Measurements from ENCODE around the gene THAP10. TPM values are rescaled to one million over a fixed set of nuclear protein-coding genes. Genes with fewer than 3 reads are reported as not detected.

THAP10 gene
- total RNA-seq, 1 experiment from 2014 or later = 2.5 TPM

GRCh38 chr15:70863450-70864218, 28.6 kb downstream of the THAP10 start:
- no peak overlapping the region for H2AFZ ChIP-seq (ENCODE audit: low read length)
- no peak overlapping the region for H4K5ac ChIP-seq (ENCODE audit: insufficient read length, low read depth, low read length)
- H2BK12ac ChIP-seq (ENCODE audit: insufficient read length, low read depth, low read length) = no peak overlapping the region
- no peak overlapping the region for H3K18ac ChIP-seq (ENCODE audit: insufficient read length, low read depth, low read length)
- no peaks in the 10 kb centered on the region for H3K79me2 ChIP-seq (ENCODE audit: insufficient read depth, low read length)
- no peak overlapping the region for H2AK5ac ChIP-seq (ENCODE audit: insufficient read length, low read length)
- H3K4me1 Mint-ChIP-seq = peaks cover 0 to 4% of the 10 kb centered on the region in 2 experiments; a peak in 1 of 4 replicates
- H2BK15ac ChIP-seq (ENCODE audit: low read depth, low read length) = no peak overlapping the region
- H3K9me3 Mint-ChIP-seq = no peaks in the 10 kb centered on the region
- H3K27me3 Mint-ChIP-seq (ENCODE audit: low read depth) = peaks cover 2% of the 10 kb centered on the region
- H3K4me3 Mint-ChIP-seq = no peak overlapping the region
- no peak overlapping the region for H3K9ac ChIP-seq (ENCODE audit: extremely low read depth, insufficient read length, low read length)
- H3T11ph ChIP-seq (ENCODE audit: low read length) = no peak overlapping the region
- H3K23me2 ChIP-seq (ENCODE audit: insufficient read length, low read depth, low read length, poor library complexity, severe bottlenecking) = no peaks in the 10 kb centered on the region
- no peak overlapping the region for H3K27ac ChIP-seq (ENCODE audit: insufficient read length, low read depth, low read length)
- no peak overlapping the region for H4K91ac ChIP-seq (ENCODE audit: insufficient read length, low read depth, low read length)
- no peak overlapping the region for H2BK20ac ChIP-seq (ENCODE audit: low read depth, low read length, poor library complexity, severe bottlenecking)
- H3K9me3 ChIP-seq (ENCODE audit: control insufficient read depth, low read depth, low read length) = no peaks in the 10 kb centered on the region
- no peak overlapping the region for H2BK5ac ChIP-seq (ENCODE audit: insufficient read length, low read length)
- H2BK120ac ChIP-seq (ENCODE audit: low read depth, low read length, poor library complexity, severe bottlenecking) = no peak overlapping the region
- H3K36me3 Mint-ChIP-seq (ENCODE audit: insufficient read depth in 1 of 3, low read depth in 3 of 3) = no peaks in the 10 kb centered on the region
- no peak overlapping the region for H3K27ac Mint-ChIP-seq
- H3K4me2 ChIP-seq (ENCODE audit: insufficient read depth, insufficient read length, low read length) = no peak overlapping the region
- H3K27me3 ChIP-seq (ENCODE audit: insufficient read depth, low read length) = no peaks in the 10 kb centered on the region
- no peak overlapping the region for H3K23ac ChIP-seq (ENCODE audit: insufficient read length, low read depth, low read length)
- no peak for TF ChIP-seq CTCF (conservative IDR thresholded peaks at IDR 0.05)
- H4K20me1 ChIP-seq (ENCODE audit: control insufficient read depth, insufficient read depth, insufficient read length) = no peaks in the 10 kb centered on the region
- DNase-seq = no peak
- H3K56ac ChIP-seq (ENCODE audit: insufficient read length, low read depth, low read length) = no peak overlapping the region
- H3K79me1 ChIP-seq (ENCODE audit: insufficient read depth, low read depth, low read length, poor library complexity, severe bottlenecking) = no peaks in the 10 kb centered on the region
- H3K4me1 ChIP-seq (ENCODE audit: insufficient read depth, low read length) = no peaks in the 10 kb centered on the region
- H3K4ac ChIP-seq (ENCODE audit: low read depth, low read length) = no peak overlapping the region
- no peak overlapping the region for H4K8ac ChIP-seq (replicated peaks; ENCODE audit: insufficient read length, low read depth, low read length)
- H3K14ac ChIP-seq (ENCODE audit: insufficient read depth, low read length) = no peak overlapping the region; the same call in 1 of the 2 replicates
- no CpG with 5 or more reads among the region's 4 CpGs for WGBS (ENCODE audit: extremely low coverage, insufficient read length, low lambda C conversion rate)

Data from H9 (cell line).